CD14-positive monocyte (primary cell): Measurements from ENCODE around the gene CNPPD1. TPM values are rescaled to one million over a fixed set of nuclear protein-coding genes. Genes with fewer than 3 reads are reported as not detected.
A peak's percentile ranks its signal among the peaks of the same experiment; 100 is the strongest.

Experiments used
- DNase-seq, 3 donors: peaks; one replicate each; pipeline ENCODE4 v3.0.0-alpha.2; 2011 to 2022
- H2AFZ ChIP-seq: 2 replicates; pipeline ENCODE4 v1.6.0; 2012; ENCODE audit warnings: mild to moderate bottlenecking, low read depth, low read length, inconsistent platforms; ENCODE audit not compliant: insufficient read depth, poor library complexity, severe bottlenecking
- H3K27ac ChIP-seq, 2 donors: 1 replicate in 1 of 2; 2 replicates in 1 of 2; pipeline ENCODE4 v1.5.1; 2012 to 2013; ENCODE audit warnings: low read length in 2 of 2, control low read depth in 1 of 2, inconsistent platforms in 1 of 2, low read depth in 1 of 2, mild to moderate bottlenecking in 1 of 2
- H3K27me3 ChIP-seq, 2 donors: one replicate each; pipeline versions ENCODE4 v1.6.0 to v1.6.1; 2011 to 2013; ENCODE audit warnings: low read length in 2 of 2; ENCODE audit not compliant: control insufficient read depth in 2 of 2, insufficient read depth in 2 of 2
- H3K36me3 ChIP-seq, 2 donors: replicated peaks in 1 of 2; 1 replicate in 1 of 2; 2 replicates in 1 of 2; pipeline versions ENCODE4 v1.5.1 to v1.6.1; 2012 to 2013; ENCODE audit warnings: low read length in 2 of 2, control low read depth in 1 of 2, inconsistent platforms in 1 of 2, mild to moderate bottlenecking in 1 of 2; ENCODE audit not compliant: insufficient read depth in 2 of 2, control insufficient read depth in 1 of 2
- H3K4me1 ChIP-seq, 2 donors: 1 replicate in 1 of 2; 2 replicates in 1 of 2; pipeline versions ENCODE4 v1.5.1 to v1.6.1; 2012 to 2013; ENCODE audit warnings: low read length in 2 of 2, control low read depth in 1 of 2, inconsistent platforms in 1 of 2, mild to moderate bottlenecking in 1 of 2, moderate library complexity in 1 of 2; ENCODE audit not compliant: insufficient read depth in 2 of 2, control insufficient read depth in 1 of 2
- H3K4me2 ChIP-seq: replicated peaks from 2 replicates; pipeline ENCODE3; 2012; ENCODE audit warnings: low read length, moderate library complexity, mild to moderate bottlenecking; ENCODE audit not compliant: poor library complexity, severe bottlenecking; ENCODE audit errors: extremely low read depth
- H3K4me3 ChIP-seq, 3 experiments: fragments of 200-600 bp in 1 of 3; sonication (generic) in 1 of 3; replicated peaks in 1 of 3; 1 replicate in 2 of 3; 2 replicates in 1 of 3; pipeline ENCODE4 v1.5.1; 2011 to 2013; ENCODE audit warnings: low read length in 3 of 3, mild to moderate bottlenecking in 3 of 3, control low read depth in 2 of 3, low read depth in 2 of 3, inconsistent platforms in 1 of 3, moderate library complexity in 1 of 3
- H3K79me2 ChIP-seq: 2 replicates; pipeline ENCODE4 v1.6.0; 2012; ENCODE audit warnings: mild to moderate bottlenecking, control low read depth, inconsistent platforms, low read length, moderate library complexity; ENCODE audit not compliant: insufficient read depth
- H3K9ac ChIP-seq: 2 replicates; pipeline ENCODE4 v1.6.0; 2017; ENCODE audit warnings: low read length, mild to moderate bottlenecking; ENCODE audit not compliant: insufficient read depth, poor library complexity, severe bottlenecking
- H3K9me3 ChIP-seq, 2 donors: replicated peaks in 1 of 2; 1 replicate in 1 of 2; 2 replicates in 1 of 2; pipeline versions ENCODE4 v1.5.1 to v1.6.1; 2012 to 2013; ENCODE audit warnings: low read length in 2 of 2, control low read depth in 1 of 2; ENCODE audit not compliant: control insufficient read depth in 1 of 2, insufficient read depth in 1 of 2
- H4K20me1 ChIP-seq: 2 replicates; pipeline ENCODE4 v1.6.0; 2012; ENCODE audit warnings: mild to moderate bottlenecking, low read length, control low read depth, moderate library complexity; ENCODE audit not compliant: insufficient read depth
- H3K27ac Mint-ChIP-seq, 7 donors: one replicate each; pipeline ENCODE4 v1.8.0; 2020; ENCODE audit warnings: mild to moderate bottlenecking in 7 of 7, mixed read lengths in 7 of 7, moderate library complexity in 6 of 7, inconsistent platforms in 2 of 7
- H3K27me3 Mint-ChIP-seq, 3 donors: one replicate each; pipeline ENCODE4 v1.8.0; 2021 to 2022; ENCODE audit warnings: low read depth in 3 of 3, mild to moderate bottlenecking in 3 of 3, mixed read lengths in 3 of 3, moderate library complexity in 3 of 3, inconsistent platforms in 1 of 3
- H3K36me3 Mint-ChIP-seq, 2 donors: one replicate each; pipeline ENCODE4 v1.8.0; 2020; ENCODE audit warnings: mixed read lengths in 2 of 2, inconsistent platforms in 1 of 2, mild to moderate bottlenecking in 1 of 2
- H3K4me1 Mint-ChIP-seq: one replicate; pipeline ENCODE4 v1.8.0; 2020; ENCODE audit warnings: mild to moderate bottlenecking, mixed read lengths
- H3K4me3 Mint-ChIP-seq, 2 donors: one replicate each; pipeline ENCODE4 v1.8.0; 2020; ENCODE audit warnings: mild to moderate bottlenecking in 2 of 2, mixed read lengths in 2 of 2, moderate library complexity in 1 of 2
- H3K9me3 Mint-ChIP-seq, 7 donors: one replicate each; pipeline ENCODE4 v1.8.0; 2020 to 2022; ENCODE audit warnings: mixed read lengths in 7 of 7, mild to moderate bottlenecking in 6 of 7, moderate library complexity in 6 of 7, inconsistent platforms in 2 of 7
- CTCF ChIP-seq: fragments of 200-600 bp; IDR thresholded peaks from one replicate; pipeline ENCODE4 v1.8.0; 2022; ENCODE audit warnings: antibody characterized with exemption, mild to moderate bottlenecking
- WGBS: methylation state at CpG from one replicate; pipeline ENCODE4 v1.1.5; 2013; ENCODE audit warnings: missing lambda C conversion rate; ENCODE audit not compliant: insufficient coverage; 5-methylcytosine and 5-hydroxymethylcytosine counted together
- intact Hi-C, 2 donors: fragments of 100-400 bp; cut with micrococcal nuclease; formaldehyde crosslinking; loops; one replicate each; pipeline versions ENCODE4 v1.15.0 to v1.15.1; 2023
- polyA plus RNA-seq, 3 donors: library from polyadenylated mRNA; depleted of rRNA in 1 of 3; unstranded in 2 of 3; stranded (reverse) in 1 of 3; fragments of 300-500 nt in 2 of 3; fragments of >200 nt in 1 of 3; fragmentation: Illumina TruSeq in 2 of 3; gene quantifications; 1 replicate in 2 of 3; 2 replicates in 1 of 3; pipeline ENCODE4 v1.2.3, GENCODE V29; 2012 to 2021

Gene CNPPD1
- polyA plus RNA-seq, 3 donors: 68.8 to 109 (median 71.3) TPM

DNA sequence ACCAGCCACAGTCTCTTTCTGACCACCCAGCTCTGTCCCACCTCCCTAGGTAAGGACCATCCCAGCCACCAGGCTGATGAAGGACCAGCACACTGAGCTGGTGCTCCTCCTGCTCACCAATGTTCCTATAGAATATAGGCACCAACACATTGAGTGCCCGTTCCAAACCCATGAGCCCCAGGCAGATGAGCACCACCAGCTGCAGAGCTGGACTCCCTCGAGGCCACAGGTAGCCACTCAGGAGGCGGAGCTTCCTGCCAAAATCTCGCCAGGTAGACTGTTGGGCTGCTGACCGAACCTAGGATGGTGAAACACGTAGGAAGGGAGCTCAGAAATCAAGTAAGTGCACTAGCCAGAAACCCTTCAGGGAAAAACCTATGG, 39.8 kb upstream of the CNPPD1 start:
- H3K9ac ChIP-seq: no peak overlapping the region
- Mint-ChIP-seq H3K4me1 (peaks cover 33% of the 10 kb centered on the region), H3K27ac (no peak overlapping the region), H3K27me3 (peaks cover 31 to 39% (median 37%) of the 10 kb centered on the region in 3 donors), H3K36me3 (peaks cover 43 to 49% of the 10 kb centered on the region in 2 donors), H3K9me3 (peaks cover 0 to 11% (median 2%) of the 10 kb centered on the region in 7 donors), H3K4me3 (peak overlapping the region in 1 of 2 donors; percentile 55)
- no peak for DNase-seq
- H3K27me3 ChIP-seq: peaks cover 0 to 31% of the 10 kb centered on the region in 2 donors
- H3K4me2 ChIP-seq: no peak overlapping the region
- intact Hi-C loops: loop anchor here (5.0 kb wide), 2 partner anchors 36 to 39 kb away; partner anchors contain the start of genes TUBA4A (in 2 of the 2), TUBA4B (in 2 of the 2), CNPPD1 (in 1 of the 2) and RETREG2 (in 1 of the 2)
- H3K36me3 ChIP-seq: peaks cover 19 to 22% of the 10 kb centered on the region in 2 donors
- no peak overlapping the region for H3K4me3 ChIP-seq
- no peaks in the 10 kb centered on the region for H3K9me3 ChIP-seq
- 97% methylated on average over 6 of the region's 6 CpGs for WGBS
- TF ChIP-seq CTCF: no peak
- no peak overlapping the region for H3K27ac ChIP-seq
- H3K79me2 ChIP-seq: no peaks in the 10 kb centered on the region
- H3K4me1 ChIP-seq: peaks cover 32 to 37% of the 10 kb centered on the region in 2 donors
- no peak overlapping the region for H2AFZ ChIP-seq
- peaks cover 34% of the 10 kb centered on the region for H4K20me1 ChIP-seq

DNA sequence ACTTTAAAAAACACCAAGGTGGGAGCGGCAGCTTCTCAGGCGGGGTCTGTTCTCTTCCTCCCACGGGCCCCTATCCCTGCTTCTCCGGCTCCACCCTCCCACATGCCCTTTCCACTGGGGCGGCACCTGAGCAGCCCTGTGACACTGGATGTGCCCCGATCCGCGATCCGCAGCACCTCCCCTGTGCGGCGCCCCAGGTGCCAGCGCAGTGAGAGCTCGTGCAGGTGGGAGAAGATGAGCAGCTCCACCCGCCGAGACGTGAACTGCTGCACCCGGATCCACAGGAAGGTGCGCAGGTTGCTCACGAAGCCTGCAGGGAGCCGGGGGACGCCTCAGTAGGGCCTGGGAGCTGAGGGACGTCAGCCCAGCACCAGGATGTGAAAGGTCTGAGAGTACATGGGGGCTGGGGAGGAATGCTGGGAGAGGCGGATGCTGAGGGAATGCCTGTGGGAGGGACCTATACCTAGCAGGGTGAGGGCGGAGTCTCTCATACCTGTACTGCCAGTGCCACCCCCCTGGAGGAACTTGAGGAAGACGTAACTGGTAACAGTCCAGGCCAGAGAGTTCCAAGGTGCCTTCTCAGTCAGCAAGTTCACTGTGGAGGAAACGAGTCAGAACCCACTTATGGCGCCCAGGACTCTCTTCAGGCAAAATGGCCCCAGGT, 39.3 kb upstream of the CNPPD1 start:
- Histone ChIP-seq H3K4me2 (no peak overlapping the region), H3K36me3 (peaks cover 14 to 17% of the 10 kb centered on the region in 2 donors), H3K27ac (no peak overlapping the region), H3K4me3 (no peak overlapping the region), H3K9ac (no peak overlapping the region), H3K27me3 (peaks cover 0 to 27% of the 10 kb centered on the region in 2 donors), H3K79me2 (no peaks in the 10 kb centered on the region), H3K9me3 (no peaks in the 10 kb centered on the region), H2AFZ (no peak overlapping the region), H4K20me1 (peaks cover 29% of the 10 kb centered on the region), H3K4me1 (peaks cover 34 to 37% of the 10 kb centered on the region in 2 donors)
- TF ChIP-seq CTCF: no peak
- peak overlapping the region in 1 of 2 donors; percentile 26 for H3K4me3 Mint-ChIP-seq
- H3K4me1 Mint-ChIP-seq: peaks cover 35% of the 10 kb centered on the region
- peaks cover 27 to 38% (median 32%) of the 10 kb centered on the region in 3 donors for H3K27me3 Mint-ChIP-seq
- intact Hi-C loops: loop anchor here (5.0 kb wide), 2 partner anchors 36 to 39 kb away; partner anchors contain the start of genes TUBA4A (in 2 of the 2), TUBA4B (in 2 of the 2), CNPPD1 (in 1 of the 2) and RETREG2 (in 1 of the 2)
- DNase-seq: no peak
- WGBS: 94% methylated on average over 24 of the region's 27 CpGs
- H3K27ac Mint-ChIP-seq: no peak overlapping the region
- peaks cover 0 to 11% (median 0%) of the 10 kb centered on the region in 7 donors for H3K9me3 Mint-ChIP-seq
- peaks cover 40 to 44% of the 10 kb centered on the region in 2 donors for H3K36me3 Mint-ChIP-seq
